IPS DF 6.9 (cell line): Measurements from ENCODE around the gene TXNDC5.
"Not testable (repeated sequence)": the region's sequence is repeated elsewhere in the genome, so short reads cannot be mapped to it uniquely, and the experiment has no call there.

Source experiments
- DNase-seq: peaks from one replicate; pipeline ENCODE4 v3.0.0-alpha.2; 2013; ENCODE audit warnings: low read depth, low spot score
- H3K27ac ChIP-seq: one replicate; pipeline ENCODE4 v1.5.1; 2013; ENCODE audit warnings: low read length, control low read depth
- H3K27me3 ChIP-seq: 2 replicates; pipeline ENCODE4 v1.6.1; 2013; ENCODE audit warnings: mild to moderate bottlenecking, low read length; ENCODE audit not compliant: control insufficient read depth, insufficient read depth
- H3K36me3 ChIP-seq: 2 replicates; pipeline ENCODE4 v1.6.1; 2013; ENCODE audit warnings: low read length; ENCODE audit not compliant: control insufficient read depth, insufficient read depth
- H3K4me1 ChIP-seq: 2 replicates; pipeline ENCODE4 v1.6.1; 2013; ENCODE audit warnings: low read length; ENCODE audit not compliant: control insufficient read depth, insufficient read depth
- H3K4me3 ChIP-seq: 2 replicates; pipeline ENCODE4 v1.5.1; 2013; ENCODE audit warnings: mild to moderate bottlenecking, low read length
- H3K9me3 ChIP-seq: 2 replicates; pipeline ENCODE4 v1.6.1; 2013; ENCODE audit warnings: low read length, inconsistent platforms; ENCODE audit not compliant: control insufficient read depth, insufficient read depth
- WGBS: extraction: QIAGEN DNeasy Blood & Tissue Kit; methylation state at CpG from one replicate; pipeline ENCODE4 v1.1.7; 2013; ENCODE audit warnings: mixed read lengths, missing lambda C conversion rate; ENCODE audit not compliant: insufficient read length, insufficient coverage; 5-methylcytosine and 5-hydroxymethylcytosine counted together

The TXNDC5 gene

GRCh38 chr6:7904654-7905319, 5.8 kb downstream of the TXNDC5 start:
- Histone ChIP-seq H3K27me3 (no peaks in the 10 kb centered on the region), H3K27ac (no peak overlapping the region), H3K4me1 (no peaks in the 10 kb centered on the region; the same call in 1 of the 2 replicates), H3K9me3 (no peaks in the 10 kb centered on the region), H3K4me3 (no peak overlapping the region), H3K36me3 (peaks cover 16% of the 10 kb centered on the region)
- DNase-seq, result no peak
- no CpG with 5 or more reads among the region's 5 CpGs for WGBS

GRCh38 chr6:7903673-7904072, 6.9 kb downstream of the TXNDC5 start:
- Histone ChIP-seq H3K4me3 (no peak overlapping the region), H3K4me1 (no peaks in the 10 kb centered on the region; the same call in 1 of the 2 replicates), H3K36me3 (peaks cover 20% of the 10 kb centered on the region), H3K27me3 (no peaks in the 10 kb centered on the region), H3K9me3 (no peaks in the 10 kb centered on the region), H3K27ac (no peak overlapping the region)
- WGBS, result no CpG with 5 or more reads among the region's 3 CpGs
- DNase-seq, result no peak

DNA sequence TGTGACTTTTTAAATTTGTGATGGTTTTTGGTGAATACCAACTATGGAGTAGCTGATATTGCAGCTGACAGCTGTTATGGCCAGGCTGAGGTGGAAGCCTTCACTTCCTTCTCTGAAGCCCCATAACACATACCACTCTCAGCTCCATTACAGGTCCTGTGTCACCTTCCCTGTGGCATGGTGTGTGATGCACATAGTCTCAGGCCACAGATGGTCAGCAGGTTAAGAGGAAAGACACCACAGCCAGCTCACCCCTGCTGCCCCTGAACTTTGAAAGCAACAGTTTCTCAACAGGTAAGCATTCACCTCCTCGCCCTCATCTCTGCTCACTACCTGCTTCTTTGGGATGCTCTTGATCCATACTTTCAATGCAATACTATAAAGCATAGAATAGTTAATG, 7.7 kb downstream of the TXNDC5 start:
- no peak overlapping the region for H3K27ac ChIP-seq
- peaks cover 20% of the 10 kb centered on the region for H3K36me3 ChIP-seq
- no peaks in the 10 kb centered on the region for H3K27me3 ChIP-seq
- no peaks in the 10 kb centered on the region; the same call in 1 of the 2 replicates for H3K4me1 ChIP-seq
- no peak for DNase-seq
- no CpG with 5 or more reads among the region's 1 CpG for WGBS
- no peak overlapping the region for H3K4me3 ChIP-seq
- H3K9me3 ChIP-seq, result no peaks in the 10 kb centered on the region

GRCh38 chr6:7902221-7902620, 8.4 kb downstream of the TXNDC5 start:
- H3K27me3 ChIP-seq, result no peaks in the 10 kb centered on the region
- H3K36me3 ChIP-seq, result peaks cover 20% of the 10 kb centered on the region
- no CpG with 5 or more reads among the region's 8 CpGs for WGBS
- H3K4me3 ChIP-seq, result no peak overlapping the region
- H3K27ac ChIP-seq, result no peak overlapping the region
- no peaks in the 10 kb centered on the region; the same call in 1 of the 2 replicates for H3K4me1 ChIP-seq
- no peak for DNase-seq
- no peaks in the 10 kb centered on the region for H3K9me3 ChIP-seq

DNA sequence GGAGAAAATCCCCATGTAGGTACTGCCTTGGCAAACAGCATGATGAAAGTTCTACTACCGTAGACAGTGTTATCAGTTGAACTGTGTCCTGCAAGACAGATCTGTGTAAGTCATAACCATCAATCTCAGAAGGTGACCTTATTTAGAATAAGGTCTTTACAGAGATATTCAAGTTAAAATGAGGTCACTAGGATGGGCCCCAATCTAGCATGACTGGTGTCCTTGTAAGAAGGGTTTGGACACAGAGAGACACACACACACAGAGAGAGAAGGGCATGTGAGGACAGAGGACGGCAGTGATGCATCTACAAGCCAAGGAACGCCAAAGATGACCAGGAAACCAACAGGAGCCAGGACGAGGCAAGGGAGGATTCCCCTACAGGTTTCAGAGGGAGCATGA, 8.8 kb downstream of the TXNDC5 start:
- no peaks in the 10 kb centered on the region for H3K27me3 ChIP-seq
- H3K4me1 ChIP-seq, result no peaks in the 10 kb centered on the region; the same call in 1 of the 2 replicates
- no peaks in the 10 kb centered on the region for H3K9me3 ChIP-seq
- no peak for DNase-seq
- H3K27ac ChIP-seq, result no peak overlapping the region
- no CpG with 5 or more reads among the region's 4 CpGs for WGBS
- H3K4me3 ChIP-seq, result no peak overlapping the region
- H3K36me3 ChIP-seq, result peaks cover 20% of the 10 kb centered on the region

- H3K4me3 ChIP-seq, result no peak overlapping the region
- no peaks in the 10 kb centered on the region for H3K9me3 ChIP-seq
- DNase-seq, result no peak
- H3K36me3 ChIP-seq, result peaks cover 26% of the 10 kb centered on the region
- no peak overlapping the region for H3K27ac ChIP-seq
- H3K27me3 ChIP-seq, result no peaks in the 10 kb centered on the region
- no peaks in the 10 kb centered on the region; the same call in 1 of the 2 replicates for H3K4me1 ChIP-seq
- no CpG with 5 or more reads among the region's 9 CpGs for WGBS
Observed at GRCh38 chr6:7901056-7901455, 9.5 kb downstream of the TXNDC5 start.

DNA sequence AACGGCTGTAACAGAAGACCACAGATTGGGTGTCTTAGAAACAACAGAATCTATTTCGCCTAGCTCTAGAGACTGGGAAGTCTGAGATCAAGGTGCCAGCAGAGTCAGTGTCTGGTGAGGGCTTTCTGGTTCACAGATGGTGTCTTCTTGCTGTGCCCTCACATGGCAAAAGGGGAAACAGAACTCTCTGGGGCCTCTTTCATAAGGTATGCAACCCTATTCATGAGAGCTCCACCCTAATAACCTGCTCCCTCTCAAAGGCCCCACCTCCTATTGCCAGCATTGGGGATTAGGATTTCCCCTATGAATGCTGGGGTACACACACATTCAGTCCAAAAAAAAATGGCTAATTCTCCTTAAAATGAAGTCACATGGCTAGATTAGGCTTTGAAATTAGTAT, 10.0 kb downstream of the TXNDC5 start:
- H3K27me3 ChIP-seq, result no peaks in the 10 kb centered on the region
- H3K4me1 ChIP-seq, result no peaks in the 10 kb centered on the region; the same call in 1 of the 2 replicates
- DNase-seq, result no peak
- no peak overlapping the region for H3K4me3 ChIP-seq
- peaks cover 28% of the 10 kb centered on the region for H3K36me3 ChIP-seq
- no CpG with 5 or more reads among the region's 2 CpGs for WGBS
- H3K27ac ChIP-seq, result no peak overlapping the region
- H3K9me3 ChIP-seq, result no peaks in the 10 kb centered on the region

DNA sequence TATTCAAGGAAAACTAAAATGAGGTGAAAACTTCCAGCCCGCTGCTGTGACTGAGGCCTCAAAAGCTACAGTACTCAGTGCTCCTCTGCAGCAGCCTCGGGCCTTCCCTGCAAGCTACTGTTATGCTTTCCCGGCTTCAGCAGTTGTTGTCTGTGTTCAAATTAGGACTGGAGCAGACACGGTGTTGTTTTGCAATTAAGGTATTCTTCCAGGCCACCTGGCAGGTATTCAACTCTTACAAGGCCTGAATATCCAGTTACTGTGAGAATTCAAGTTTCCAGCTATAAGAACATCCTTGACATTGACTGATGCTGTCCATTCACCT, 10.7 kb downstream of the TXNDC5 start:
- H3K4me3 ChIP-seq, result no peak overlapping the region
- no peaks in the 10 kb centered on the region for H3K27me3 ChIP-seq
- H3K4me1 ChIP-seq, result no peaks in the 10 kb centered on the region; the same call in 1 of the 2 replicates
- no CpG with 5 or more reads among the region's 4 CpGs for WGBS
- no peak overlapping the region for H3K27ac ChIP-seq
- H3K36me3 ChIP-seq, result peaks cover 32% of the 10 kb centered on the region
- DNase-seq, result no peak
- no peaks in the 10 kb centered on the region for H3K9me3 ChIP-seq

- H3K4me1 ChIP-seq, result no peaks in the 10 kb centered on the region; the same call in 1 of the 2 replicates
- no peak for DNase-seq
- H3K27me3 ChIP-seq, result no peaks in the 10 kb centered on the region
- no CpG with 5 or more reads among the region's 5 CpGs for WGBS
- no peaks in the 10 kb centered on the region for H3K9me3 ChIP-seq
- peaks cover 30% of the 10 kb centered on the region for H3K36me3 ChIP-seq
- H3K27ac ChIP-seq, result no peak overlapping the region
- H3K4me3 ChIP-seq, result no peak overlapping the region
Observed at GRCh38 chr6:7899101-7899888, 11.3 kb downstream of the TXNDC5 start.

DNA sequence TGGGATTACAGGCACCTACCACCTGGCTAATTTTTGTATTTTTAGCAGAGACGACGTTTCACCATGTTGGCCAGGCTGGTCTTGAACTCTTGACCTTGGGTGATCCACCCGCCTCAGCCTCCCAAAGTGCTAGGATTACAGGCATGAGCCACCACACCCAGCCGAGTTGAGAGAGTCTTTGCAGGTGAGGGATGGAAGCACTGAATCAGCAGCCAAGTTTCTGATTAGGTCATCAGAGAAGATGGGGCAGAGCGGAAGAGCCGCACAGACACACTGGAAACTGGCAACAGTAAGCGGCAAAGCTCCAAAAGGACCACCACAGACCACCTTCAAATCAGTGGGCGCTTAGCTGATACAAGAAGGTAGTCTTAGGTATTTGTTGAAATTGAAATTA, 12.4 kb downstream of the TXNDC5 start:
- H3K4me1 ChIP-seq, H3K27me3 ChIP-seq, H3K27ac ChIP-seq, DNase-seq, H3K4me3 ChIP-seq, H3K9me3 ChIP-seq: not testable (repeated sequence)
- no CpG with 5 or more reads among the region's 8 CpGs for WGBS
- peaks cover 33% of the 10 kb centered on the region for H3K36me3 ChIP-seq
